Suprapubic skin (tissue), 4 donors: ENCODE data around the gene MVB12A.

Experiments used
- EP300 ChIP-seq: sonication (generic); formaldehyde crosslinking; IDR thresholded peaks from one replicate; pipeline ENCODE4 v1.6.1; 2017; ENCODE audit warnings: antibody characterized with exemption
- POLR2A ChIP-seq, 2 donors: fragments of 450-650 bp; IDR thresholded peaks; one replicate each; pipeline ENCODE4 v1.6.1; 2017; ENCODE audit warnings: antibody characterized with exemption in 2 of 2, mild to moderate bottlenecking in 2 of 2, moderate library complexity in 2 of 2
- POLR2AphosphoS5 ChIP-seq, 3 donors: sonication (generic); formaldehyde crosslinking; IDR thresholded peaks; one replicate each; pipeline ENCODE4 v1.6.1; 2017; ENCODE audit warnings: antibody characterized with exemption in 3 of 3
- TF ChIP-seq, protein P1 (sequence below), 2 donors: fragments of 200-600 bp in 1 of 2; fragments of 450-650 bp in 1 of 2; sonication (generic) in 1 of 2; IDR thresholded peaks; one replicate each; pipeline ENCODE4 v1.5.1; 2016 to 2019; ENCODE audit warnings: antibody characterized with exemption in 2 of 2, mild to moderate bottlenecking in 1 of 2, moderate library complexity in 1 of 2

DNA sequence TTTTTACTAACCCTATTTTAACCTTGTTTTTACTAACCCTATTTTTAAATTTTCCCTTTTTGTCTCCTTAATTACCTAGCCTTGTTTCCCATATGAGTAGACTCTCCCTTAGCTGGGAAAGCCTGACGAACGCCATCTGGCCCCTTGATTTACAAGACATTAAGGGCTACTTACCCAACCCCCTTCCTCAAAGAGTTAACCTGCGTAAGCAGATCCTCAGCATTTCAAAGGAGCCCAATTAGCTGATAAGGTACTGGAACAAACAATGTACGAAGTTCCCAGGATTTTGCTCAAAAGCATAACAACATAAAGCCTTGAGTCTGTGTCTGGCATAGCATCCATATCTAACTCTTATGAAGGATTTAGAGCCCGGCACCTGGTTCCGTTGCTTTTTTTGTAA lies 4.7 kb upstream of the MVB12A start:
- TF ChIP-seq, protein P1, sequence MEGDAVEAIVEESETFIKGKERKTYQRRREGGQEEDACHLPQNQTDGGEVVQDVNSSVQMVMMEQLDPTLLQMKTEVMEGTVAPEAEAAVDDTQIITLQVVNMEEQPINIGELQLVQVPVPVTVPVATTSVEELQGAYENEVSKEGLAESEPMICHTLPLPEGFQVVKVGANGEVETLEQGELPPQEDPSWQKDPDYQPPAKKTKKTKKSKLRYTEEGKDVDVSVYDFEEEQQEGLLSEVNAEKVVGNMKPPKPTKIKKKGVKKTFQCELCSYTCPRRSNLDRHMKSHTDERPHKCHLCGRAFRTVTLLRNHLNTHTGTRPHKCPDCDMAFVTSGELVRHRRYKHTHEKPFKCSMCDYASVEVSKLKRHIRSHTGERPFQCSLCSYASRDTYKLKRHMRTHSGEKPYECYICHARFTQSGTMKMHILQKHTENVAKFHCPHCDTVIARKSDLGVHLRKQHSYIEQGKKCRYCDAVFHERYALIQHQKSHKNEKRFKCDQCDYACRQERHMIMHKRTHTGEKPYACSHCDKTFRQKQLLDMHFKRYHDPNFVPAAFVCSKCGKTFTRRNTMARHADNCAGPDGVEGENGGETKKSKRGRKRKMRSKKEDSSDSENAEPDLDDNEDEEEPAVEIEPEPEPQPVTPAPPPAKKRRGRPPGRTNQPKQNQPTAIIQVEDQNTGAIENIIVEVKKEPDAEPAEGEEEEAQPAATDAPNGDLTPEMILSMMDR (IDR thresholded peaks at IDR 0.05) = no peak
- TF ChIP-seq EP300 (no peak), POLR2A (IDR thresholded peaks at IDR 0.05) (no peak), POLR2AphosphoS5 (IDR thresholded peaks at IDR 0.05) (no peak)
